ENCODE data around the gene SYT7.

The SYT7 gene

DNA sequence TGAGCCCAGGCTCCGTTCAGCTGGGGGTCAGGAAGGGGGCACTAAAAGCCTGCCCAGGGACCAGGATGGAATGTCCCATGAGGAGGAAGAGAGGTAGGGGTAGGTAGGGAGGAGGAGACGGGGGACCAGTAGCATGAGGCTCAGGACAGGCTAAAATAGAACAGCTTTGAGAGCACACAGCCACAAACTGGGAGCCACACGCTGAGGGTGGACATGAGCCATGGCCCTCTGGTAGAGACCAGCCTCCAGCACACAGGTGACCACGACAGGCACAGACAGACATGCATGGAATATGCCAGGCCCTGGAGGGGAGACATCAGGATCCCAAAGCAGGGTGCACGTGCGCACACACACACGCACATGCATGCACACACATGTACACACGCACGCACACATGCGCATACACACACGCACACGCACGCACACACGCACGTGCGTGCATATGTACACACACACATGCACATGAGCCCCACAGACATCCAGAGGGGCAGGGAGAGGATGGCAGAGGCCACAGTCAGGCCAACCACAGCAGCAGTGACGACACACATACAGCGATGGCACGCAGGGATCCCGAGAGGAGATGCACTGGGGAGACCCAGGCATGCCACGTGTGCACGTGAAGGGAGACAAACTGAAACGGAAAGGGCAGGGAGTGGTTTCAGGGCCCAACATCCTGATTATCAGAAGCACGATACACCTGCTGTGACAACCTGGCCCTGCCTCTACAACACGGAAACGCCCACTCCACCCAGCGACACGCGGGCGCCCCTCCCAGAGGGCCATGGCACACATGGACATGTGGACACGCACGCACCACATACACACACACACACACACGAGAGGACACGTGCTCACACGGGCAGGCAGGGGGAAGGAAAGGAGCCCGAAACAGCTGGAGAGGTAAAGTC, 46.6 kb downstream of the SYT7 start:
- no peak for DNase-seq

DNA sequence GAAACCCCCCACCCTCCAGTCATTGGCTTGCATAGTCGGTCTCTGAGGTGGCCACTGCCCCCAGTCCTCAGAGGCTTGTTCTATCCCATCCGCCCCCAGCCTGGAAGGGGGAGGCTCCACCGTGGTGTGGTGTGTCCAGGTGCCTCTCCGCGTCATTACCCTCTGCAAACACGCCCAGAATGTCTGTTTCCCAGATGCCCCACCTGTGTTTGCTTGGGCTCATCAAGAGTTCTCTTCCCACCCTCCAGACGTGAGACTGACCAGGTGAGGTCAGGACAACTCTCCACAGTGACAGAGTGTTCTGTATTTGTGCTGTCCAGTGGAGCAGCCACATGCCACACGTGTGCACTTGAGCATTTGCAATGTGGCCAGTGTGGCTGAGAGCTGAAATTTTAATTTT, 47.5 kb downstream of the SYT7 start:
- no peak for DNase-seq

DNA sequence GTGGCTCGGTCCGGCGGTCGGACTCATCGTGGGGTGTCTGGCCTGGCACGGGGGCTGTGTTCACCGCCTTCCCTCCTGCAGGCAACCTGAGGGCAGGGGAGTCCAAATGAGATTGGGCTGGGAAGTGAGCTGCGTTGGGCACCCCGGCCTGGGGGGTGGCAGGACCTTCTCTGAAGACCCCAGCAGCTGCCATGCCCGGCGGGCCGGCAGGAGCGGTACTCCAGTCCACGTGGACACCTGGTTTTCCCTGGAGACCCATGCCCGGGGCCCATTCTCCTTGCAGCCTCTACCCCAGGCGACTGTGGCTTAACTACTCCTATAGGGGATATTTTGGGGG, 47.9 kb downstream of the SYT7 start:
- no peak for DNase-seq

DNA sequence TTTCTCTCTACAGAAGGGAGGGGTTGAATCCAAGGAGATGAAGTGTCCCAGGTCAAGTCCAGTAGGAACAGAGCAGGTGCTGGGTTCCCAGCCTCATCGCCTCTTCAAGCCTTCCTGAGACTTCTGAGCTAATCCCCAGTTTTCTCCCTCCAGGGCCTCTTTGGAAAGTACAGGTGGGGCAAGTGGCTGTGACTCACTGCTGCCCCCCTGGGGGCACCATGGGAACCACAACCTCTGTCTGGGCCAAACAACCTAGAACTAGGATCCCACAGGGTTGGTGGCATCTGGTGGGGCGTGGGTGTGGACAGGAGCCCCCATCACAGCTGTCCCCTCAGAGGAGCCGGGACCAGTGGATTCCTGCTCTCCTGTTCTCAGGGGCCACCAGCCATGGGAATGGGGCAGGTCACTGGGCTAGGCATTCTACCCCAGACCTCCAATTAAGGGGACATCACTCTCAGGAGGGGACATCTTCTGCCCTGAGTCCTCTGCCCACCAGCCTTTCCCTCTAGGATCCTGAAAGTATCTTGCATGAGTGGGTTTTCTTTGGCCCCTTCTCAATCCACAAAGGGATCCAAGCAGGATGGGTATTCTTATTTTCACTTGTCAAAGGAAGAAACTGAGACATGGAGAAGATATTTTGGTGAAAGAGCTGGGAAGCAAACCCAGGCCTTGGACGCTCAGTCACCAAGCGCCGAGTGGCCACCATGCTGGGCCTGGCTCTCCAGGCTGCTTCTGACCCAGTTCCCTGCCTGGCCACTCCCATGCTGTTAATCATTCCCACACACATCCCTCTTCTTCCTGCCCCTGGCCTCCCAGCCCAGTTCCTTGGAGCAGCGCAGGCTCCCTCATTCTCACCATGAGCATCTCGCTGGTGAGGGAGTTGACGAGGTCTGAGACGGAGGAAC, 48.5 kb downstream of the SYT7 start:
- DNase-seq = peak; percentile 23 to 29

DNA sequence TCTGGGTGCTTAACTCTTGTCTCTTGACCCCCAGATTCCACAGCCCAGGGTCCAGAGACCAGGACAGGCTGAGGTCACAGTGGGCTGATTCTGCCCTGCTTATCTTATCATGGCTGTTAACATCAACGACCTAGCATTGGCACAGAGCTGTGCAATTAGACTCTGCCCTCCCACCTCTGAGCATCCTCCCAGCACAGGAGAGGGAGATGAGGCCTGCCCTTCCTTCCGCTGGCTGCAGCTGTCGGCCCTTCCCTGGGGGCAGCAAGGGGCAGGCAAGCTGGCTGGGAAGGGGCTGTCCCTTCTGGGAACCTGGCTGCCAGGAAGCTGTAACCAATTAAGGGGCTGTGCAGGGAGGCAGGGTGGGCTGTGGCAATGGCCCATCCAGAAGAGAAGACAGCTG, 49.8 kb downstream of the SYT7 start:
- no peak for DNase-seq

DNA sequence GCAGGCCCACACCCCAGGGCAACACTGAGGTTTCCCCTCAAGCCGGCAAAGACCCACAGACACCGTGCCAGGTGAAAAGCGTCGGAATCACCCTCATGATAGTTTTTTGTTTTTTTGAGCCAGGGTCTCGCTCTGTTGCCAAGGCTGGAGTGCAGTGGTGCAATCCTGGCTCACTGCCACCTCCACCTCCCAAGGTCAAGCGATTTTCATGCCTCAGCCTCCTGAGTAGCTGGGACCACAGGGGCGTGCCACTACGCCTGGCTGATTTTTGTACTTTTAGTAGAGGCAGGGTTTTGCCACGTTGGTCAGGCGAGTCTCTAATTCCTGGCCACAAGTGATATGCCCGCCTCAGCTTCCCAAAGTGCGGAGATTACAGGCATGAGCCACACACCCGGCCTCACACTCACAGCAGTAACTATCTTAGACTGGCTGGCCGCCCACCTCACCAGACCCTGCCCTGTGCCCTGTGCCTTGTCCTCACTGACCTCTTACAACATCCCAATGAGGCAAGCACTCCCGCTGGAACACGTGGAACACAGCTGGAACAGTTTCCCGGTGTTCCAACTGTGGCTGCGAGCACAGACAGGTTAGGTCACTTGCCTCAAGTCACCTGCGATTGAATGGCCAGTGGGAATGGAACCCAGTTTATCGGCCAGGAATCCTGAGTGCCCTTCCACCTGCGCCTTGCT, 51.2 kb downstream of the SYT7 start:
- DNase-seq = no peak

DNA sequence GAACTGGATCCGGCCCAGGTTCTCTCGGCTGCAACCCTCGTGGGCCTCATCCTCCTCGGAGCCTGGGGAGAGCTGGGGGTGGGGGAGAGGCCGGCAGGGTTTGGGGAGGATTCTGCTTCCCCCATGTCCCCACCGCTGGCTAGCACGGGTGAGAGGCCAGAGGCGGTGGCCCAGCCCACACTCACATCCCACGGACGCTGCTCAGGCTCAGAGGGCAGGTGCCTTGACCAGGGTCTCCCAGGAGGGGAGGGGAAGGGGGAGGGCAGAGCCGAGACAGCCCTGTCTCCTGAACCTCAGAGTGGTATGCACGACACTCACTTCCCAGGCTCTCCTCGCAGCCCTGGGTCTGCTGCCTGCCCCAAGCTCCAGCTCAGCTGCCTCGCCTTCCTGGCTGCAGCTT, 52.8 kb downstream of the SYT7 start:
- DNase-seq = no peak

DNA sequence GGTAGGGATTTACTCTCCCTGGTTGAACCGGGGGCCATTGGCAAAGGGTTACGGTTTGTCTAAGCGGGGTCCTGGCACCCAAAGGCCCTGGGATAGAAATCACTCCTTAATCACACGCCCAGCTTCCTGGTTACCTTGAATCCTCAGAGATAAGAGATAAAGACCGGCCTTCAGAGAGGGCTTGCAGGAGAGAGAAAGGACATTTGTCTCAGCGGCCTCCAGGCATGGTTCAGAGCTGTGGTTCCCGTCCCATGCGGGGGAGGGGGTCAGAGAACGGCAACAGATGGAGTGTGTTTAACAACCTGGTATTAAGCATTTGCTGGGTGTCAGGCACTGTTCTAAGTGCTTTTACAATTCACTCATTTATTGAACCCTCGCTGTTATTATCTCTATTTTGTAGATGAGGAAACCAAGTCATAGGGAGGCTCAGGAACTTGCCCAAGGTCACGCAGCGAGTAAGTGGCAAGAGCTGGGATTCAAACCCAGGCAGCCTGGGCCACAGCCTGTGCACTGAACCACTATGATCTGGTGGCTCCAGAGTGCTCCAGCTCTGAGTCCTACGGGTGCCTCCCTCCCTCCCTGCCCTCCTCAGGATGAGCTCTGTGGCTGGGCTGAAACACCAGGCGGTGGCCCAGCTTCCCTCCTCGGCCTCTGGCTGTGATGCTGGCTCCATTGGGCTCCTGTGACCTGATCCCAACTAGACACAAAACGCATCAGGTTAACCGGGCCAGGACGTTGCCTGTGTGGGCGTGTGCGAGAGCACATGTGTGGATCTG, 53.7 kb downstream of the SYT7 start:
- no peak for DNase-seq

DNA sequence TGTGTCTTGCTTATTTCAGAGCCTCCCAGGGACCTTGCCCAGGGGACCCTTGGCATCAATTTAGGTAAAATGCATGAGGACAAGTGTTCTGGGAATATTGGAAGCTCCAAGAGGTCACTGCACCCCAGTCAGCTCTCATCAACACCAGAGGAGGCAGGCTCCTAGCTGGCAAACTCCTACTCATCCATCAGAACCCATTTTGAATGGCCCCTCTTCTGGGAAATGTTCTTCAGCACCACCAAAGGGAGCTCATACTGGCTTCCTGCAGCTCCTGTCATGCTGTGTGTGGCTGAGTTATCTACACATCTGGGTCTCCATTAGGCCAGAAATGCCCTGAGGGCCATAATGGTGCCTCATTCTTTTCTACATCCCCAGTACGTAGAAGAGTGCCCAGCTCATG, 54.6 kb downstream of the SYT7 start:
- DNase-seq = no peak

DNA sequence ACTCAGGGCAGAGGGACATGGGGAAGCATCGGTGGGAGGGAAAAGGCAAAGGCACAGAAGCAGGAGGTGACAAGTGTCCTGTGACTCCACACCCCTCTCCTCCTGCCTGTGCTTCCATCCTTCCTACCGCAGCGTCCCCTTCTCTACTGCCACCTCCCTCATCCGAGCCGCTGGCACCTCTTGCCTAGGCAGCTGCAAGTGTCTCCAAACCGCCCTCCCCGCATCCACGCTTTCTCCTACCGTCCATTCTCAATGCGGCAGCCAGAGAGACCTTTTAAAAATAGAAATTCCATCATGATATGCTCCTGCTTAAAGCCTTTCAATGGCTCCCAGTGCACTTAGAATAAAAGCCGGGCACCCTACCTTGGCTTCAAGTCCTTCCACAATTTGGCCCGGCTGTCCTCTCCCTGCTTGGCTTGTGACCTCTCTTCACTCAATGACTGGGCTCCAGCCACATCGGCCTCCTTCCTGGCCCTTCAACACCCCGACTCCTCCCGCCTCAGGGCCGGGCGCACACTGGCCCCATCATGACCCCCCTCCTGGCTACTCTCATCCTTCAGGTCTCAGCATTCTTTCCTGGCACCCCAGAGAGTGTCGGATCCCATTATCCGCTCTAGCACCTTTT, 55.8 kb downstream of the SYT7 start:
- no peak for DNase-seq

DNA sequence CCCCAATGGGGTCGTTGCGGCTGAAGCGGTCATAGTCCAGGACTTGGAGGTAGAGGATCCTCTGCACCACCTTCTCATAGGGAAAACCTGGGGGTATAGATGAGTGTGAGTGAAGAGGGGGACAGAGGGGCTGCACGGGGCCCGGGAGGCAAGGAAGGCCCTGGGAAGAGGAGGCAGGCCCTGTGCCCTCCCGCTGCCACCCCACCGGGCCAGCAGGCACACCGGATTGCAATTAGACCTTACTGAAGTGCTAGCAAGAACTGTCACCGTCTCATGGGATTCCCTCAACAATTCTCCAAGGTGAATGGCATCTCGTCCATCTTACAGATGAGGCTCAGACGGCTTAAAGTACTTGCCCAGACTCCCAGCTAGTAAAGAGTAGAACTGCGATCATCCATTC, 56.4 kb downstream of the SYT7 start:
- DNase-seq = no peak

DNA sequence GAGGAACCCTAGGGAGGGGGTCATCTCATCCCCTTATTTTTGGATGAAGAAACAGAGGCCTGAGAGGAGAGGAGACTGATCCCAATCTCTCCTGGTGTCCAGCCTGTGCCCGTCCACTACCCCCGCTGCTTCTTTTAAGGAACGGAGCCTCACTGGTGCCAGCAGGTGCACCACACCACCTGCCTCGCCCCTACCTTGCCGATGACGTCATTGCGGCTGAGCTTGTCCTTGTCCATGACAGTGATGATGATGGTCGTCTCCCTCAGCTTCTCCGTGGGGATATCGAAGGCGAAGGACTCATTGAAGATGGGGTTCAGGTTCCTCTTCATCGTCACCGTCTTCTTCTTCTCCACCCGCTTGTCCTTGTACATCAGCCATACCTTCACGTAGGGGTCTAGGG, 58.0 kb downstream of the SYT7 start:
- DNase-seq = no peak

DNA sequence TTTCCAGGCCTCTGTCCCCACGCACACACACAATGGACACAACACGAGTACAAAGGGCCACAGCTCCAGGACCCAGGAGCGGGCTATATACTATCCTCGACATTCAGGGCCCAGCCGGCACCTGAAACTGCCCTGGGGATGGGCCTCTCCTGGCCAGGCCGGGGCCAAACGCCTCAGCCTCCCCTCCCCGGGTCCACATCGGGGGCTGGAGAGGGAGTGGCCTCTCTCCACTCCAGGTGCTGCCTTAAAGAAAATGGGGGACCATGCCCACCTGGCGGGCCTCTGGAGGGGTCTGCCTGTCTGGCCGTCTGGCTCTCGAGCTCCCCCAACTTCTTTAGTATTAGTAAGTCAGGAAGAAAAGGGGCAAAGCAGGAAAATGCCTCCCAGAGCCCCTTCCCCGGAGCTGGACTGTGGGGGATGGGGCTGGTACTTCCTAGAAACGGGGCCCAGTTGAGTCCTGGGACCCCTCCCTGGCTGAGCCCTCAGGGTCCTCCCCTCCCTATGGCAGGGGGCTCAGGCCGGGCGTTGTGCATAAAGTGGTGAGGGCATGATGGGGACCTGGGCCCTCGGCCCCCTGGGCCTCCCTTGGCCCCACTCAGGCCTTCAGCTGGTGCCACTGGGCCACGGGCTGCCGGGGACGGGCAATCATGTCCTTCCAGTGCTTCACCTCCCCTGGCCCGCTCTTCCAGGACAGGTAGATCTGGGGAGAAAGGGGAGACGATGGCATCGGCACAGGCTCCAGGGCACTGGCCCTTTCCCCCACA, 62.7 kb downstream of the SYT7 start:
- no peak for DNase-seq

DNA sequence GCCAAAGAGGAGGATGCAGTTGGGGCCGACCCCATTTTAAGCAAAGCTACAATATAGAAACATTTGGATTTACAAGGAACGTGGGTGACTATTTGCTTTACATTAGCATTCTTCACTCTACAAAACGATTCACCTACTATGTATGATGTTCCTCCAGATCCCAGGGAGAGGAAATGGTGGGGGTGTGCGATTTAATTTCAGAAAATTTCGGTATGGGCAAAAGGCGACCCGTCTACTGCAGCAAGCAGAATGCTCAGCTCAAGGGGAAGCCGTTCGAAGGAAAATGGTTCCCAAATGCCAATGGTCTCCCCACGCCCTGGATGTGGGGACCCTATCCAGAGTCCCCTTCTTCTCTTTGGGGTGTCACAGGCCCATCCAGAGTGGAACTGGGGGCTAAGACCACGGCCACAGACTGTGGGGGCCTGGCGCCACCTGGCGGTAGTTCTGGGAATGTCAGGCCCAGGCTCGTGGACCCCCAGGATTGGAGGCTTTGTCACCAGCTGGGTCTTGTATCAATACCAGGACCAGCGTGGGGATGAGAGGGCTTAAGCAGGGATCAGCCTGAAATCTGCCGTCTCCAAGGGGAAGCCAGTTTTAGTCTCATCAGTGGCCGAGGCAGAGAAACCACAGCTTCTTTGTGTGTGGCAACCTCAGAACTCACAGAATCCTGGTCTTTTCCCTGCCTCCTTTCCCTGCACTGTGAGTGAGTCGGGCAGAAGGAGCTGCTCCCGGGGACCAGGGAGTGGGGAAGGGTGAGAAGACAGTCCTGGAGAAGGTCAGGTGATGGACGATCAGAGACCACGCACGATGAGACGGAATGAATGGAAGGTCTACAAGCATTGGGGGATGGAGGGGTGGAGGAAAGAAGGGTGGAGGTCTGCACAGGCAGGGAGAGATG, 64.0 kb downstream of the SYT7 start:
- peak; percentile 11 to 19 for DNase-seq

DNA sequence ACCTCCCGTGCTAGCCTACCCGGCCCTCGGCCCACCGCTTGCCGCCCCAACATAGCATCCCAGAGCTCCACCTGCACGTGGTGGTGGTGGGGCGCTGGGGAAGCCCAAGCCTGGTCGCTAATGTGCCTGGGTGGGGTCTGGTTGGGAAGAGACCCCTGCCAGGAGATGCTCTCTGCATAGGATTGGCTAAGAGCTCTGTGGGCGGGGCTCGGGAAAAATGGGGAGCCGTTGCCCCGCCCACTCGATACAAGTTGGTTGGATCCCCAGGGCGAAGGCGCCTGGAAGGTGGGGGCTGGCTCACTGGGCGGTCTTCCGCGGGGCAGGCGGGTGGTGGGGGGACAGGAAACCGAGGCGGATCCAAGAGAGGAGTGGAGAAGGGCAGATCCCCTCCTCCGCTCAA, 64.7 kb downstream of the SYT7 start:
- DNase-seq = no peak

DNA sequence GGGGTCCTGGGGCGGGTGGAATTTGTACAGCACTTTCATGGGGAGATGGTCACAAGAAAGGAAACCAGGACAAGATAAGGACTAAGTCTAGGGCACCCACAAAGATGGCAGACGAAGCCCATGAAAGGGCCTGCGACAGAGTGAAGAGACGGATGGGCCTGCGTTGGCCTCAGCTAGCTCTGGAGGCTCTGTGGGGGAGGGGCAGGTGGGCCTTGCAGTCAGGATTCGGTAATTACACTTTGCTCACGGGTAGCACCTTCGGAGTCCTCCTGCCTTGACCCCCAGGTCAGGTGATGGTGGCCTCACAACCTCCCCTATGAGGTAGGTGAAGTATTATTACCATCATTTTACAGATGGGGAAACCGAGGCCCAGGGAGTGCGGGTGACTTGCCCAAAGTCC, 65.2 kb downstream of the SYT7 start:
- DNase-seq = no peak

DNA sequence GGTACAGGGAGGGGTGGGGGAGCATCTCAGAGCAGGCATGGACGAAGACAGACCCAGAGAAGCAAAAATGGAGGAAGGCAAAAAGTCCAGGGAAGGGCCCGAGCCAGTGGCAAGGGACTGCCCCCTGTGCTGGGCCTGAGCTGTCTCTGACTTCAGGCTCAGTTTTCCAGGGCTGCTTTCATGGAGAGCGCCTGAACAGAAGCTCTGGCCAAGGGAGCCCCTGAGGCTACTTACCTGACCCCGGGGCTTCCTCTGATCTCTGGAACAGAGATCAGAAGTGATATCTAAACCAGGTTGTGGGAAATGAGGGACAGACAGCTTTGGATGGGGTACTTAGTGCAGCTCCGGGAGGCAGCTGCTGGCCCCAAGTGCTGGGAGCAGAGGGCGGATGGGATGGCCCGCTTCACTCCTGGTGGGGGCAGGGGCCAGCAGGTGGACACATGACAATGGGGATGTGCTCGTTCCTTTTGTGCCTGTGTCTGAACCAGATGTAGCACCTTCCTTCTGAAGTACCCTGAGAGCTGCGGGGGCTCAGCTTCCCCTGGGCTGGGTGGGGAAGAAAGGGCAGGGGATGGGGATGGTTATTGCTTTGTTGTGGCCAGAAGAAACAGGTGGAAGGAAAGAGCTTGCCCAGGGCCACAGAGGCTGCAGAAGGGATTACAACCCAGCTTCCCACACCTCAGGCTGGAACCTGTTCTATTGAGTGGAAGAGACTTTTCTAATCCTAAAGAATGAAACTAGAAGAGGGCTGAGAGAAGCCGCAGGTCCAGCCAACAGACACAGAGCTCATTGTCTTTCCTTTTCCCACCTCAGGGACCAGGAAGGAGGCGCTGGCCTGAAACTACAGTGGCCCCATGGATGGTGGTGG, 66.6 kb downstream of the SYT7 start:
- DNase-seq = no peak

DNA sequence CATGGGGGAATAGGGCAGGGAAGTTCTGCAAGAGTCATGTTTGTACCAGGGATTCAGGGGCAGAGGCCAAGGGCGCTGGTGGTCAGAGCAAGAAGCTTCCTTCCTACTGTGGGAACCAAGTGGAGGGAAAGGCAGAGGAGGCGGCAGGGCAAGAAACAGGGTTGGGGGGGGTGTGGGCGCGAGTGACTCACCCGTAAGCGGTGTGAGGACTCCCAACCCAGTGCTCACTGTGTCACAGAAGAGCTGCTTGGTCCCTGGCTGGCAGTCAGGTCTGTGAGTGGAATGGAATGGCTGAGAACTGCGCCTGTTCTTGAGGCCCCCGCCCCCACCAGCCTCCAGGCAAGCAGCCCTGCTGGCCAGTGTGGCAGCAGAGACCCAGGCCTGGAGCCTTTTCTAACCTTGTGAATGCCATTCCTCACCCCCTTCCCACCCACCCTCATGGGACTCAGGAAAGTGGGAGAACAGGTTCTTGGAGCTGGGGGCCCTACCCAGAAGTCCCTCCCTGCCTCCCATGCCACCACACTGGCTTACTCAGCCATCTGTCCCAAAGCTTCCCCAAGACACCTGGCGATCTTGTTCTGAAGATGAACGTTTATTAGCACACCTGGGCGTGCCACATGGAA, 67.6 kb downstream of the SYT7 start:
- DNase-seq = no peak

DNA sequence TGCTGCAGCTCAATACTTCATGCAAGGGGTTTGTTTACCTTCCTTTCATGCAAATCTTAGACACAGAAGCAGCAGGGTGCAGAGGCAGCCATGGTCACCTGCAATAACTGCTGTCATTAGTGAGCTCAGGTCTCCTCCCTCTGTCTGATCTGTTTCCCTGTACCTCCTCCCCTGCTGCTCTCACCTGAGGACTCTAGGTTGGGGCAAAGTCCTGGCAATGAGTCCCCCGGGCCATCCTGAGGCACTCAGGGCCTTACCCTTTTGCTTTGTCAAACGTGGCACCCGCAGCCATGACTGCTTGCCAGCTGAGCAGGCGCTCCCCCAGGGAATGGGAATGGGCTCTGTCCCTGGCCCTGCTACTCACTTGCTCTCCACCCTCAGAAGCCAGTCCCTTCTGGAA, 68.4 kb downstream of the SYT7 start:
- DNase-seq = no peak

Measured in Kasumi-1 (cell line).